GM12865 (cell line): ENCODE measurements around the gene PPP1R14C.

Experiments used
- DNase-seq: peaks from one replicate; pipeline ENCODE4 v3.0.0; 2010; ENCODE audit warnings: low read depth
- H3K4me3 ChIP-seq: 2 replicates; pipeline ENCODE4 v1.5.1; 2011; ENCODE audit warnings: mild to moderate bottlenecking, low read depth, low read length, control low read depth
- CTCF ChIP-seq: IDR thresholded peaks from 2 replicates; pipeline ENCODE4 v1.5.1; 2011; ENCODE audit warnings: low read length, control low read depth, low read depth, inconsistent platforms; ENCODE audit not compliant: insufficient read depth; ENCODE audit errors: missing control alignments

Gene PPP1R14C

GRCh38 chr6:150289454-150290071 is 146.7 kb downstream of the PPP1R14C start:
- TF ChIP-seq CTCF: no peak
- DNase-seq: no peak
- no peak overlapping the region for H3K4me3 ChIP-seq

GRCh38 chr6:150290429-150290828 is 147.6 kb downstream of the PPP1R14C start:
- no peak for DNase-seq
- no peak for TF ChIP-seq CTCF
- no peak overlapping the region for H3K4me3 ChIP-seq

GRCh38 chr6:150291968-150292710 is 149.3 kb downstream of the PPP1R14C start:
- no peak for TF ChIP-seq CTCF
- no peak overlapping the region for H3K4me3 ChIP-seq
- no peak for DNase-seq

- no peak for TF ChIP-seq CTCF
- DNase-seq: no peak
These were observed 150.2 kb downstream of the PPP1R14C start for GRCh38 chr6:150293019-150293418.

GRCh38 chr6:150293423-150294173 is 150.8 kb downstream of the PPP1R14C start:
- no peak for TF ChIP-seq CTCF
- DNase-seq: no peak

More at GRCh38 chr6:150293019-150293418, 150.2 kb downstream of the PPP1R14C start:
- no peak overlapping the region for H3K4me3 ChIP-seq

GRCh38 chr6:150296890-150297289 is 154.0 kb downstream of the PPP1R14C start:
- DNase-seq: no peak
- TF ChIP-seq CTCF: no peak
- no peak overlapping the region for H3K4me3 ChIP-seq

More at GRCh38 chr6:150293423-150294173, 150.8 kb downstream of the PPP1R14C start:
- H3K4me3 ChIP-seq: no peak overlapping the region
